Measurements from ENCODE around the gene THRA.

DNA sequence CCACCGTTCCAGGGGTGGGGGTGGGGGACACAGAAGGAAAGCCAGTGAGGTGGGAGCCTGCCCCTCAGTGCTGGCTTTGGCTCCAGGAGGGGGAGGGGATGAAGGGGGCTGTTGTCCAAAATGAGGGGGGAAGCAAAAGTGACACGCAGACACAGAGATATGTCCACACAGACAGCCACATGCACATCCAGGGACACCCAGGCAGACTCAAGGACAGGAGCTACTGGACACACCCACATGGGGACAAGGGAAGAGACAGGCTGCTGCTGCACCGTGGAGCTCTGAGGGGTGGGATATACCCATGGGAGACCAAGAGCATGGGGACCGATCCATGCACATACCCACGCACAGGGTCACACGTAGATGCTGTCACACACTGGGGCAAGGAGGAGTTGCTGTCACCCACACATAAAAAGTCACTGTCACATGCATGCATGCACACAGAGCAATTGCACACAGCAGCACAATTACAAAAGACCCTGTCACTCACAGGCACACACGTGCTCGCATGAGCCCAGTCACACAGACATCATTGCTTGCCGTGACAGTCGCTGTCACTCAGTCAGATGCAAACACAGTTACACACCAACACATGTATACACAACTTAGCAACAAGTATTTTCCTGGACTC, 1.3 kb downstream of the THRA start:
- TF ChIP-seq CTCF (IDR thresholded peaks at IDR 0.05; ENCODE audit: control extremely low read depth in 1 of 3, insufficient read depth in 1 of 3, low read depth in 1 of 3, low read length in 3 of 3) (no peak), FOSL1 (IDR thresholded peaks at IDR 0.05; ENCODE audit: insufficient read depth, low read depth, low read length) (no peak), SUZ12 (IDR thresholded peaks at IDR 0.05; ENCODE audit: low read length) (no peak)

Data from H1 (cell line).